GM21723 (cell line): ENCODE measurements around the gene COLEC12.
"Not testable (repeated sequence)": the region's sequence is repeated elsewhere in the genome, so short reads cannot be mapped to it uniquely, and the experiment has no call there.

Experiments used
- ATAC-seq: cut with Tn5 transposase; IDR thresholded peaks from one replicate; pipeline ENCODE4 v1.9.1; 2021; ENCODE audit warnings: mild to moderate bottlenecking, moderate library complexity; ENCODE audit not compliant: unreplicated experiment

COLEC12 gene

DNA sequence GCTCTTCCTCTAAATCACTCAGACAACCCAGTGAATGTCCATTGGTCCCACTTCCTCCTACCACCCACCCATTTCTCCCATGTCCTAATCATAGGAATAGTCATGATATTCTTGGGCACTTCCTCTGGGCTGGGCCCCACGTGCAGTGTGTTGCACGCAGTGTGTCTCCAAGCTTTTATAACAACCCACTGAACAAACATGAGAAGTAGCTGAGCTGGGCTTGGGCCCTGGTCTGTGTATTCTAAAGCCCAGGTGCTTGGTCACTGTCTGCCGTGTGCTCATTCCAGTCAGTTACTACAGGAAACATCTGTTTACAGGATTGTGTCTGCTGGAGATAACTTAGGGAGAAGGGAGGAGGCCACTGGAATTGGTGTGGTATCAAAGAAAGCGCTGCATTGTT is 168.5 kb downstream of the COLEC12 start:
- no peak for ATAC-seq

- no peak for ATAC-seq
These were observed 169.2 kb downstream of the COLEC12 start for GRCh38 chr18:331221-331821.

DNA sequence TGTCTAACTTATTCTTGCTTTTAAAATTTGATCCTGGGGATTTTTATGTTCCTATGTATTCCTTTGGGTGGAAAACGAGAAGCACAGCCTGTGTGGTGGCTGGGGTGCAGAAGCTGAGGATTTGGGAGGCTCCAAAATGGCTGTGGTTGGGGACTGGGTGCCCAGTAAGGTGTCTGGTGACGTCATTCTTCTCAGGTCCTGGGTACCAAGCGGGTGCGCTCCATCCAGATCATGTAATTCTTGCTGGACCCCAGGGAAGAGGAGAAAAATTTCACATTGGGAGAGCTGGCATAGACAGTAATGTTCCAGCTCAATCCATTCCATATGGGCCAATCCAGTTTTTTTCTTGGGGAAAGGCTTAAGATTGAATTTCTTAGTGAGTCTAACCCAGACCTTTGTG is 171.6 kb downstream of the COLEC12 start:
- no peak for ATAC-seq

GRCh38 chr18:326846-327245 is 173.7 kb downstream of the COLEC12 start:
- no peak for ATAC-seq

DNA sequence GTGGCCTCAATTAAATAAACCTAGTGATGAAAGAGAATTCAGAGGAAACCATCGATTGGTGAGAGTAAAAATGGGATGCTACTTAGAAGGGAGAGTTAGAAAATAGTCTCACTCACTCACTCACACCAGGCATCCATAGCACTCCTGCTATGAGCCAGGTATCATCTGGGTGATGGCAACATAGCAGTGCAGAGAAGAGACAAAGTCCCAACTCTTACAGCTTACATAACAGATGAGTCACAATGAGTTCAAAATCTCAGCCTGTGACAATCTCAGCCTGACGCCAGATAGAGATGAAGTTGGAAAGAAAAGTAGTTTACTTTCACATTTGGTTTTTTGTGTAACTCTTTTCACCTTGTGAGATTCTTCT is 177.3 kb downstream of the COLEC12 start:
- no peak for ATAC-seq

DNA sequence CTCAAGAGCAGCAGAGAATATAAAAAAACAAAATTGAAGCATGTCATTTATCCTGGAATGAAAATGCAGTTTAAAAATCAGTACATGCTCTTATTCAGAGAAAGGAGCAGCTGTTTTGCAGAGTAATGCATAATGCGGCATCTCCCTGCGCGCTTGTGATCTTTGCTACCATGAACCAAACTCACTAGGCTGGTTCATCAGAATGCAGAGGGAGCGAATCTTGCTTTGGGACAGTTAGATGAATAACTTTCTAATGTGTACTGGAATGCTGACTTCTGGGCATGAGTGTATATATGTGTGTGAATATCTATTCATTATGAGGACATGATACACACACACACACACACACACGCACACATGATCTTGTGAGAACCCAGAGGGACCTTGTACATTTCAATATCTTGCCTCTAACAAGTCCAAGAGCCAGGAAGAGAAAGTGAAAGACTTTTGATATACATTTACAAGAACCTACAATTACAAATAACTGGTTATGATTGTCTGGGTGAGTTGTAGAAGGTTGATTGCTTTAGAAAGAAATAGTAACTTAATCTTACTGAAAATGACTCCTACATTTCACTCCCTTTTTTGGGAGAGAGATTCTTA is 178.5 kb downstream of the COLEC12 start:
- no peak for ATAC-seq

- ATAC-seq, result no peak
These were observed 180.3 kb downstream of the COLEC12 start for GRCh38 chr18:320155-320554.

- no peak for ATAC-seq
These were observed 180.8 kb downstream of the COLEC12 start for GRCh38 chr18:319720-320119.

DNA sequence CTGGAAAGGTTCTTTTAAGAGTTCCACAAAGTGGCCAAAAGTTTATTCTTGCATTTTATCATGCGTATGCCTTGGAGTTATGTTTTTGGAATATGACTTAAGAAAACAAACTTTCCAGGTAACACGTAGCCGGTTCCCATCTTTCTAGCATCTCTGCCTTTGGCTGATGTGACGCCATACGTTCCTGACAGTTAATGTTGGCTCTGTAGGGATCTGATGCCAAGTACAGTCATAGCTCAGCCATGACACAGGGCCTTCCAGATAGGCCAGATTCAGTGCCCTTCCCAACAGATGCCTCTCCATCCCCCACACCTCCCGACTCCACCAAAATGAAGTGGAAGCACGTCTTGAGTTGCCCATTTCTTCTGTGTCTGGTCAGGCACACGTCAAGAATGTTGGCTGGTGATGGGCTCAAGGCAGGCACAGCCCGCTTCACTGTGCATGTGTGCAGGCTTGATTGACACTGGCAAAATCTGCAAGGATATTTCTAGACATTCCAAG is 181.7 kb downstream of the COLEC12 start:
- no peak for ATAC-seq

- no peak for ATAC-seq
These were observed 182.9 kb downstream of the COLEC12 start for GRCh38 chr18:317618-318017.

- ATAC-seq, result no peak
These were observed 184.1 kb downstream of the COLEC12 start for GRCh38 chr18:316393-316792.

DNA sequence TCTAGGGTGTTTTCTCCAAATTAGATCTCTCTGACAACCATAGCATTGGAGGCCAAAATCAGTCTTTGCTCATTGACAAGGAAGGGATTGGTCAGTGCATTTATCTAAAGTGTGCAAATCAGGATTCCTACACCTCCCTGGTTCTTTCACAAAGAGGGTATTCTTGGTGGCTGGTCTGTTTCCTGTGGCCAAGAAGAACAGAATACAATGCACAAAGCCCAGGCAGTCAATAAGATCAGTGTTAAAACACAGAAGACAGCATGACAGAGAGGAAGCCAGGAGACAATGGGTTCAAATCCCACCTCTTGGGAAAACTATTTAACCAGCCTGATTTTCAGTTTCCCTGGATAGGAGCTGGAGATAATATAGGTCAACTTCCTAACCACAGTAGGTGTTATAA is 186.6 kb downstream of the COLEC12 start:
- no peak for ATAC-seq

DNA sequence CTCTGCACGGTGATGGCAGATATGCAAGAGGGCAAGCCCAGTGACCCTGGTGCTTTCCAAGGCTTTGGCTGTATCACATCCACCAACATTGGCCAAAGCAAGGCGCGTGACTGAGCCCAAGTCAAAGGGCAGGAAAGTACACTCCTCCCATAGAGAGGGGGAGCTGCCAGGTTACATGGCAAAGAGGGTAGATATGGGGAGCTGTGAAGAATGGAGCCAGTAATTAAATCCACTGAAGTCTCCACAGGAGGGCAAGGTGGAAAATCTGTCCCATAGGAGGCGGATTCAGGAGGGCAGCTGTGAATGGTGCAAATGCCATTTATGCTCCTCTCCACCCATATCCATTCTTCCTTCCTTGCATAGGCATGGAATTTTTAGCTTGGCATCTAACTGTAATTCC is 188.1 kb downstream of the COLEC12 start:
- no peak for ATAC-seq

DNA sequence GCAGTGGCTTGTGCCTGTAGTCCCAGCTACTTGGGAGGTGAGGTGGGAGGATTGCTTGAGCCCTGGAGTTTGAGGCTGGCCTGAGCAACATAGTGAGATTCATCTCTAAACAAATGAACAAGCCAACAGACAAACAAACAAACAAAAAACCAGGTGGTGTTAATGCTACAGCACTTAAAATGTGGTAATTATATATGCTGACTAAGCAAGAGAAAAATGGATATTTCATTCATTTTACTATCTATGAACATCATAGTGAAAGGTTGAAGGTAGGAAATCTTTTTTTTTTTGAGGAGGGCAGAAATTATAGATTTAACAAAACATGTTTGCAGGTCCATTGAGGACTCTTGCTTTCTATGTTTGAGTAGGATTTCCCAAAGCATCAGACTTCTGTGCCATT is 190.5 kb downstream of the COLEC12 start:
- ATAC-seq, result no peak

DNA sequence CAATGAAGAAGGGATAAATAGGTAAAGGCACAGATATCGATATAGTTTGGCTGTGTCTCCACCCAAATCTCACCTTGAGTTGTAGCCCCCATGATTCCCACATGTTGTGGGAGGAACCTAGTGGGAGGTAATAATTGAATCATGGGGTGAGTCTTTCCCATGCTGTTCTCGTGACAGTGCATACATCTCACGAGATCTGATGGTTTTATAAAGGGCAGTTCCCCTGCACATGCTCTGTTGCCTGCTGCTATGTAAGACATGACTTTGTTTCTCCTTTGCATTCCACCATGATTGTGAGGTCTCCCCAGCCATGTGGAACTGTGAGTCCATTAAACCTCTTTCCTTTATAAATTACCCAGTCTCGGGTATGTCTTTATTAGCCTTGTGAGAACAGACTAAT is 192.4 kb downstream of the COLEC12 start:
- ATAC-seq, result not testable (repeated sequence)

GRCh38 chr18:306608-307255 is 193.8 kb downstream of the COLEC12 start:
- ATAC-seq, result no peak

GRCh38 chr18:305003-305501 is 195.4 kb downstream of the COLEC12 start:
- ATAC-seq, result no peak

DNA sequence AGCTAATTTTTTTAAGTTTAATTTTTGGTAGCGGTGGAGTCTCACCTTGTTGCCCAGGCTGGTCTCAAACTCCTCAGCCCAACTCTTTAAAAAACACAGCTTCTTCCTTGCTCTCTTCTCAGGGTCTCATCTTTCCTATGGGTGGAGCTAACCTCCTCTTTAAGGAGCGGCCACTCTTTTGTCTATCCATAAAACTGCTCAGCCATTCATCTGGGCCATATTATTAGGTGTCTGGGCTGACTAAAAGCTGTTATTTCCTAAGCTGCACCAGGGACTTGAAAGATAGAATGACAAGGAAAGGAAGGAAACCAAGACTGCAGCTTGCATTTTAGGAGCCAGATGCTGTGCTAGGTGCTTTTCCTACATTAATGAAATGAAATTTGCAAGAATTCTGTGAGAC is 196.9 kb downstream of the COLEC12 start:
- no peak for ATAC-seq

- ATAC-seq, result no peak
These were observed 197.5 kb downstream of the COLEC12 start for GRCh38 chr18:303011-303410.

- ATAC-seq, result no peak
These were observed 198.4 kb downstream of the COLEC12 start for GRCh38 chr18:302097-302496.

DNA sequence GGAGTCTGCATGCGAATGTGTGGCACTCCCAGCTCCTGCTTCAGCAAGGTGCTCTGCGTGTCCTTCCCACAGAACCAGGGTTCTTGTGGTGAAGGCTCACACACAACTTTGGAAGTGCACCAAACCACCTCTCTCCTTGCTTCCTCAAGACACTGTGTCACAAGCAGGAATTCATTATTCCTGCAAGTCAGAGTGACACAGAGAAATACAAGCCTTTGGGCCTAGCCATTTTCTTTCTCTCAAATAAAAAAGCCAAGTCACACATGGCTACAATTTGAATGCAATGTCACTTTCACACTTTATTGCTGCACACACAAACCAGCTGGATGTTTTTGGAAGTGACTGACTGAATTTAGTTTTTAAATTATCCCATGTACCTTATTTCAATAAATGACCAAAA is 202.6 kb downstream of the COLEC12 start:
- no peak for ATAC-seq

DNA sequence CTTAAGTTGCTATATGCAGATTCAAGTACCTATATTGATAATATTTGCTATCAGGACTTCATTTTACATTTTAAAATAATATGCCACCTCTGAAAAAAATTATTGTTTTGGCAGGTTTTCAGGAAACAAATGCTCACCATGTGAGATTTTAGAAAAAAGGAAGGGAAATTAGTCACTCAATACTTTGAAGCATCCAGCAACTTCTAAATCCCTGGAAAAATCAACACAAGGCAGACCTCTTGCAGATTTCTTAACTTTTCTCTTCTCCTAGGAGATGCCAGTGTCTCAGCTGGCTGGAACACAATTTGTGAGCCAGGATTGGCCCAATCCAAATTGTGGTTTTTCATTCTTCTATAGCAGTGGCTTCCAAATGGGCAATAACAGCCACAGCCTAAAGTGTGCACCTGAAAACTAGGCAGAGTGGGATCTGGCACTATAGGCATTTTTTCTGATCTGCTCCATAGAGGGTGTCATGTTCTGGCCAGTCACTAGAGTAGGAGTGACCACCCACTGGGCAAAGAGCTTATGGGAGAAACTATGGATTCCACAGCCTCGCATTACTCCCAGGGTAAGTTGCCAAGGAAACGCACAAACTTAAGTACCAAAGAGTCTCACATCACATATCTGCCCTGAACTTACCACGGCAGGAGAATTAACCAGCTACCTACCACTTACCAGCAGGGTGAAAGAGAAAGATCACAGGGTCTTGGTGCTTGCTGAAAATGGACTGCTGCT is 204.6 kb downstream of the COLEC12 start:
- no peak for ATAC-seq
